SU-DHL-6 (cell line): ENCODE data around the gene LEFTY1.

Experiments
- CTCF ChIP-seq: fragments of 200-600 bp; sonication (generic); IDR thresholded peaks from one replicate; pipeline ENCODE4 v1.5.1; 2017; ENCODE audit warnings: antibody characterized with exemption, mild to moderate bottlenecking, low read length, moderate library complexity; ENCODE audit not compliant: insufficient read depth, poor library complexity, severe bottlenecking
- EZH2phosphoT487 ChIP-seq: fragments of 200-600 bp; sonication (generic), shearing (Covaris generic); conservative IDR thresholded peaks from 2 replicates; pipeline ENCODE4 v1.6.1; 2018; ENCODE audit warnings: mild to moderate bottlenecking, antibody characterized with exemption, low read length, moderate library complexity, mixed read lengths

- TF ChIP-seq EZH2phosphoT487 (no peak), CTCF (no peak)
These were observed 46.9 kb downstream of the LEFTY1 start for GRCh38 chr1:225842074-225842473.
